ENCODE data around the gene NHSL1.
A peak's percentile ranks its signal among the peaks of the same experiment; 100 is the strongest.

NHSL1 gene

GRCh38 chr6:138456401-138456790 lies 42.9 kb downstream of the NHSL1 start:
- DNase-seq (ENCODE audit: low spot score): no peak

- DNase-seq (ENCODE audit: low spot score): no peak
Measured at GRCh38 chr6:138455746-138456400, 43.4 kb downstream of the NHSL1 start.

- no peak for DNase-seq (ENCODE audit: low spot score)
Measured at GRCh38 chr6:138454981-138455706, 44.1 kb downstream of the NHSL1 start.

GRCh38 chr6:138451043-138451442 lies 48.3 kb downstream of the NHSL1 start:
- no peak for DNase-seq (ENCODE audit: low spot score)

- no peak for DNase-seq (ENCODE audit: low spot score)
Measured at GRCh38 chr6:138450445-138450844, 48.8 kb downstream of the NHSL1 start.

GRCh38 chr6:138446821-138447220 lies 52.5 kb downstream of the NHSL1 start:
- no peak for DNase-seq (ENCODE audit: low spot score)

GRCh38 chr6:138443979-138444378 lies 55.3 kb downstream of the NHSL1 start:
- no peak for DNase-seq (ENCODE audit: low spot score)

GRCh38 chr6:138442663-138443062 lies 56.6 kb downstream of the NHSL1 start:
- no peak for DNase-seq (ENCODE audit: low spot score)

- DNase-seq (ENCODE audit: low spot score): no peak
Measured at GRCh38 chr6:138441965-138442364, 57.3 kb downstream of the NHSL1 start.

- no peak for DNase-seq (ENCODE audit: low spot score)
Measured at GRCh38 chr6:138440758-138441357, 58.4 kb downstream of the NHSL1 start.

GRCh38 chr6:138440296-138440695 lies 59.0 kb downstream of the NHSL1 start:
- DNase-seq (ENCODE audit: low spot score): no peak

GRCh38 chr6:138439546-138439945 lies 59.7 kb downstream of the NHSL1 start:
- DNase-seq (ENCODE audit: low spot score): no peak

- DNase-seq (ENCODE audit: low spot score): no peak
Measured at GRCh38 chr6:138434925-138435324, 64.4 kb downstream of the NHSL1 start.

GRCh38 chr6:138434096-138434495 lies 65.2 kb downstream of the NHSL1 start:
- no peak for DNase-seq (ENCODE audit: low spot score)

- DNase-seq (ENCODE audit: low spot score): no peak
Measured at GRCh38 chr6:138432063-138432356, 67.3 kb downstream of the NHSL1 start.

- DNase-seq (ENCODE audit: low spot score): no peak
Measured at GRCh38 chr6:138431256-138432062, 67.8 kb downstream of the NHSL1 start.

- no peak for DNase-seq (ENCODE audit: low spot score)
Measured at GRCh38 chr6:138430361-138431145, 68.7 kb downstream of the NHSL1 start.

GRCh38 chr6:138429761-138430160 lies 69.5 kb downstream of the NHSL1 start:
- no peak for DNase-seq (ENCODE audit: low spot score)

GRCh38 chr6:138428944-138429598 lies 70.2 kb downstream of the NHSL1 start:
- peak; percentile 47 for DNase-seq (ENCODE audit: low spot score)

GRCh38 chr6:138427701-138428100 lies 71.6 kb downstream of the NHSL1 start:
- no peak for DNase-seq (ENCODE audit: low spot score)

GRCh38 chr6:138426500-138427123 lies 72.7 kb downstream of the NHSL1 start:
- no peak for DNase-seq (ENCODE audit: low spot score)
